Activated T-helper 1 cell treated with anti-CD3 and anti-CD28 coated beads, Interleukin-12 subunit alpha, Interleukin-12 subunit beta, Interleukin-2, Interleukin-4 antibody, amounts not matched to agents 30 ng/mL and 10 ng/mL and 1 ng/mL, durations not matched to agents 14 hours and 24 hours and 36 hours (primary cell): ENCODE measurements around the gene YBX1. TPM values are rescaled to one million over a fixed set of nuclear protein-coding genes. Genes with fewer than 3 reads are reported as not detected.

ENCODE experiments used
- DNase-seq: peaks from one replicate; pipeline ENCODE4 v3.0.0; 2021; ENCODE audit warnings: low spot score
- H3K27ac Mint-ChIP-seq: one replicate; pipeline ENCODE4 v1.8.0; 2021; ENCODE audit warnings: mild to moderate bottlenecking, mixed read lengths
- H3K27me3 Mint-ChIP-seq: one replicate; pipeline ENCODE4 v1.8.0; 2022; ENCODE audit warnings: mild to moderate bottlenecking, moderate library complexity, mixed read lengths; ENCODE audit not compliant: insufficient read depth
- H3K36me3 Mint-ChIP-seq: one replicate; pipeline ENCODE4 v1.8.0; 2021; ENCODE audit warnings: low read depth, mixed read lengths
- H3K4me1 Mint-ChIP-seq: one replicate; pipeline ENCODE4 v1.8.0; 2021; ENCODE audit warnings: low read depth, mixed read lengths
- H3K4me3 Mint-ChIP-seq: one replicate; pipeline ENCODE4 v1.8.0; 2021; ENCODE audit warnings: mild to moderate bottlenecking, moderate library complexity, mixed read lengths
- H3K9me3 Mint-ChIP-seq: one replicate; pipeline ENCODE4 v1.8.0; 2021; ENCODE audit warnings: mixed read lengths
- intact Hi-C: fragments of 100-400 bp; cut with micrococcal nuclease; formaldehyde crosslinking; loops from one replicate; pipeline ENCODE4 v1.15.1; 2024
- total RNA-seq: library from RNA; stranded (reverse); gene quantifications from 2 replicates; pipeline ENCODE4 v1.2.3, GENCODE V29; 2022

The YBX1 gene
- 774 and 780 TPM in 2 replicates for total RNA-seq

DNA sequence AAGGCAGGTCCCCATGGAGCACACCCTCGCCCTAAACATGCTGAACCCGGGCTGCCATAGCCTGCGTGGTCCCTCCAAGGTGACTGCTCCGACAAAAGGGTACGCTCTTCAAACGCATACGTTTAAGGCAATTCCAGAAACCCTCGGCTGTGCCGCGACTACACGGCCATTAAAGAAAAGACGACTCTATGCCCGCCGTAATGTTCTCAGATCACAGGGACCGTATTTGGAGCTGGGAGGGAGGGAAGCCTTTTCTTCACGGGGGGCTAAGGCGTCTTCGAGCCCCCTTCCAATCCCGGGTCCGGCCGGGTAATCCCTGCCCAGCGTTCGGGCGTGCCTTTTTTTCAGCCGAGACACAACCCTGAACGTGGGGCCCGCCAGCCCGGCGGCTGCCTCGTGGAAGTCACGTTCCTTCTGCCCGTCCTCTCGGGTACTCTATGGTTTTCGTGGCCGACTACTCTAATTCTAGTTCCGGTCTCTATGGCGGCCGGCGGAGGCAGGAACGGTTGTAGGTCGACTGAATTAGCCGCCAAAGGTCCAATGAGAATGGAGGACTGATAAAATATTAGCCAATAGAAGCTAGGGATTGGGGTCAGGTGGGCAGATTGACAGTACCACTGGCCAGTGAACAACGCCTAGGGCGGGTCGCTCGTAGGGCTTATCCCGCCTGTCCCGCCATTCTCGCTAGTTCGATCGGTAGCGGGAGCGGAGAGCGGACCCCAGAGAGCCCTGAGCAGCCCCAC, at the start of gene YBX1:
YBX1 (plus strand) TSS at position 678 of the 743 bp plus-strand sequence. CDS start 148 bp downstream, outside the sequence.
- Mint-ChIP-seq H3K9me3 (no peaks in the 10 kb centered on the region), H3K27ac (peak within 1 kb of the TSS; percentile 94), H3K27me3 (no peaks in the 10 kb centered on the region), H3K36me3 (peaks cover 42% of the 10 kb centered on the region), H3K4me3 (peak within 1 kb of the TSS; percentile 97), H3K4me1 (peaks cover 57% of the 10 kb centered on the region)
- intact Hi-C loops = loop anchor here (1.0 to 5.0 kb wide), 13 partner anchors 7 to 1290 kb away; partner anchors contain the start of genes ATP6V0B, C1orf50, CCDC30 and DPH2
- DNase-seq = peak; percentile 93

DNA sequence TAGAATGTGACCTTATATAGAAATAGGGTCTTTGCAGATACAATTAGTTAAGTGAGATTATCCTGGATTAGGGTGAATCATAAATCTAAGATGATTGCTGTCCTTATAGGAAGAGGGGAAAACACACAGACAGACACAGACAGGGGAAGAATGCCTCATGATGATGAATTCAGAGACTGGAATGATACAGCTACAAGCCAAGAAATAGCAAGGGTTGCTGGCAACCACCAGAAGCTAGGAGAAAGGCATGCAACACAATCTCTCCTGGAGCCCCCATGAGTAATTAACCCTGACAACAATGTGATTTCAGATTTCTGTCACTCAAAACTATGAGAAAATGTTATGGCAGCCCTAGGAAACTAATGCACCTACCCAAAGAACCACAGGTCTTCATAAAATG, 43.1 kb upstream of the YBX1 start:
- H3K27me3 Mint-ChIP-seq = peaks cover 4% of the 10 kb centered on the region
- H3K4me3 Mint-ChIP-seq = no peak overlapping the region
- no peaks in the 10 kb centered on the region for H3K4me1 Mint-ChIP-seq
- no peak for DNase-seq
- H3K36me3 Mint-ChIP-seq = no peaks in the 10 kb centered on the region
- intact Hi-C loops = no loop called here
- no peak overlapping the region for H3K27ac Mint-ChIP-seq
- no peaks in the 10 kb centered on the region for H3K9me3 Mint-ChIP-seq

- intact Hi-C loops = no loop called here
- peaks cover 9% of the 10 kb centered on the region for H3K9me3 Mint-ChIP-seq
- no peak overlapping the region for H3K27ac Mint-ChIP-seq
- no peaks in the 10 kb centered on the region for H3K4me1 Mint-ChIP-seq
- H3K4me3 Mint-ChIP-seq = no peak overlapping the region
- H3K36me3 Mint-ChIP-seq = peaks cover 4% of the 10 kb centered on the region
- no peak for DNase-seq
- H3K27me3 Mint-ChIP-seq = peaks cover 15% of the 10 kb centered on the region
Observed at GRCh38 chr1:42646056-42646455, 36.2 kb upstream of the YBX1 start.

DNA sequence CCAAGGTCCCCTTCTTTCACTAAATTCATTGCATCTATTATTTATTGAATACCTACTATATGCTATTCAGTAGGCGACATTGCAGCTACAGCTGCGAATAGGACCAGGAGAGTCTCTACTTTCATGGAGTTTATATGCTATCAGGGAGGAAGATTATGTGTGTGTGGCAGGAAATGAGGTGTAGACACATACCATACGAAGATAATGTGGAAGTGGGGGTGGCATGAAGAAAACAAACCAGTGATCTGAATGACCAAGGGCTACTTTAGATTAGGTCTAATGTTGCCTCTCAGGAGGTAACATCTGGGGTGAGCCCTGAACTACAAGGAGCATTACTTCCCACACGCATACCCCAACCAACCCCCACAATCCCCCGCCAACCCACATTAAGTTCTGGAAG, 25.0 kb upstream of the YBX1 start:
- peaks cover 46% of the 10 kb centered on the region for H3K4me1 Mint-ChIP-seq
- no peak for DNase-seq
- H3K9me3 Mint-ChIP-seq = no peaks in the 10 kb centered on the region
- intact Hi-C loops = loop anchor here (5.0 kb wide), 1 partner anchor 510 kb away; no protein-coding TSS in a partner anchor
- H3K27ac Mint-ChIP-seq = peak overlapping the region; percentile 85
- peaks cover 18% of the 10 kb centered on the region for H3K36me3 Mint-ChIP-seq
- peaks cover 4% of the 10 kb centered on the region for H3K27me3 Mint-ChIP-seq
- H3K4me3 Mint-ChIP-seq = peak overlapping the region; percentile 99

GRCh38 chr1:42657981-42658876, 24.0 kb upstream of the YBX1 start, which contains the start of gene PPIH:
PPIH (plus strand) TSS chr1:42658423; CDS start chr1:42658447, 24 bp downstream.
- Mint-ChIP-seq H3K36me3 (peaks cover 20% of the 10 kb centered on the region), H3K27ac (peak within 1 kb of the TSS; percentile 96), H3K4me3 (peak within 1 kb of the TSS; percentile 99), H3K9me3 (no peaks in the 10 kb centered on the region), H3K27me3 (peaks cover 3% of the 10 kb centered on the region), H3K4me1 (peaks cover 46% of the 10 kb centered on the region)
- DNase-seq = peak; percentile 94
- intact Hi-C loops = loop anchor here (1.0 to 5.0 kb wide), 8 partner anchors 24 to 514 kb away; partner anchors contain the start of genes C1orf50, CCDC30, CFAP57 and EBNA1BP2

DNA sequence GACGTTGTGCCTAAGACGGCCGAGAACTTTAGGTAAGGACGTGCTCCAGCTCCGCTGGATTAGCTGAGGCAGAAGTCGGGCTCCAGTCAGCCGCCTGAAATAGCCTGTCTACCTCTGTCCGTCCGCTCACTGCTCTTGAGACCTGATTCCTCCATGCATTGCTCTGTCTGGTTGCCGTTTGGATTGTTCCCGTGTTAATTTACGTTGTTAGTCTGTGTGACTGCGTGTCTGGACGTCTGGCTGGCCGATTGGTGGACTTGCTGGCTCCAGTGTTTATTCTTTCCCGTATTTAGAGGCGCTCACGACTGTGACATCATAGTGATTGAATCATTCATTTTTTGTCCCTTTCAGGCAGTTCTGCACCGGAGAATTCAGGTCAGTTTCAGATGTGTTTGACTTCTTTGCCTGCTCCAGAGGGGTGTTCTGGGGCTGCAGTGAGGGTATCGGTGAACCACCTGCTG, 23.3 kb upstream of the YBX1 start:
- H3K4me1 Mint-ChIP-seq = peaks cover 46% of the 10 kb centered on the region
- DNase-seq = no peak
- H3K9me3 Mint-ChIP-seq = no peaks in the 10 kb centered on the region
- no peaks in the 10 kb centered on the region for H3K27me3 Mint-ChIP-seq
- peak overlapping the region; percentile 99 for H3K4me3 Mint-ChIP-seq
- H3K36me3 Mint-ChIP-seq = peaks cover 23% of the 10 kb centered on the region
- peak overlapping the region; percentile 96 for H3K27ac Mint-ChIP-seq
- intact Hi-C loops = loop anchor here (1.0 to 5.0 kb wide), 8 partner anchors 23 to 513 kb away; partner anchors contain the start of genes C1orf50, CCDC30, CFAP57 and EBNA1BP2

DNA sequence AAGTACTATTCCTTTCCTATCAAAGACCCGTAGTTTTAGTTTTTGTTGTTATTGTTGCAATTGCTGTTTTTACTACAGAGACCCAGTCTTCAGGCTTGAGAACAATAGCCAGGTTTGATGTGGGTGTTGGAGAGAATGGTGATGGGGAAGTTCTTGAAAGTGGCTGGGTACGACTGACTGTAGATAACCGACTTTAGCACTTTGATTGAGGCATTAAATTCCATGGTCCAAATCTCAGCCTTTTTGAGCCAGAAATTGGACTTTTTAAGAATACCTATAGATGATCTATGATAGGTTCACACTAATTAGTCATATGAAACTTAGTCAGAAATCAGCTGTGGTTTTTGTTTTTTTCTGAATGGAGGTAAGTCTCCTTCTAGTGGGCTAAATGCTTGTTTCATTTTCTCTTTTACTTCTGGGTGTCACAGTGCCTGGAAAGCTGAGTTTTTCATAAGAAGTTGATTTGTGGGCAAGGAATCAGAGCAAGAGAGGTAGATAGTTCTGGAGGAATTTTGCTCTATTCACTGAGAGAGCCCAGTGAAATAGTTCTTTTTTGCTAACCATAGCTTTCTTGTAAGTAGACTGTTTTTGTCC, 21.2 kb upstream of the YBX1 start:
- H3K36me3 Mint-ChIP-seq = peaks cover 33% of the 10 kb centered on the region
- intact Hi-C loops = loop anchor here (5.0 kb wide), 2 partner anchors 84 to 324 kb away; partner anchors contain the start of gene FOXJ3

GRCh38 chr1:42669936-42670335, 12.3 kb upstream of the YBX1 start:
- intact Hi-C loops = no loop called here
- no peaks in the 10 kb centered on the region for H3K9me3 Mint-ChIP-seq
- H3K4me1 Mint-ChIP-seq = peaks cover 6% of the 10 kb centered on the region
- no peak overlapping the region for H3K4me3 Mint-ChIP-seq
- no peak for DNase-seq
- H3K36me3 Mint-ChIP-seq = peaks cover 57% of the 10 kb centered on the region
- no peaks in the 10 kb centered on the region for H3K27me3 Mint-ChIP-seq
- H3K27ac Mint-ChIP-seq = no peak overlapping the region

More for the DNA sequence above, 21.2 kb upstream of the YBX1 start:
- peaks cover 46% of the 10 kb centered on the region for H3K4me1 Mint-ChIP-seq
- no peaks in the 10 kb centered on the region for H3K9me3 Mint-ChIP-seq
- DNase-seq = no peak
- peak overlapping the region; percentile 72 for H3K27ac Mint-ChIP-seq
- no peaks in the 10 kb centered on the region for H3K27me3 Mint-ChIP-seq
- H3K4me3 Mint-ChIP-seq = peak overlapping the region; percentile 75

DNA sequence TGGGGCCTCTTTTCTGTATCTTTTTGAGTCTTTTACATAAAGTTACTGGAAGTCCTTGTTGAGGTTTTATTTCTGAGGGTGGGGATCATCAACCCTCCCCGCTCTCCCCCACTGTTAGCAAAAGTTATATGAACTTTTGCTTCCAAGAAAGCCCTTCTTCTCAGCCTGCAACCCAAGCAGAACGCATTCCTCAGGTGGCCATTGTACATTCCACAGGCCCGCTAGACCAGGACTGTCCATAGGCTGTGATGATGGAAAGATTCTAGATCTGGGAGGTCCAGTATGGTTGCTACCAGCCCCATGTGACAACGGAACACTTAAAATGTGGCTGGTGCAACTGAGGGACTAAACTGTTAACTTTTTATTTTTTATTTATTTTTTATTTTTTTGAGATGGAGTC, 11.8 kb upstream of the YBX1 start:
- Mint-ChIP-seq H3K27ac (no peak overlapping the region), H3K36me3 (peaks cover 62% of the 10 kb centered on the region), H3K27me3 (no peaks in the 10 kb centered on the region), H3K9me3 (no peaks in the 10 kb centered on the region), H3K4me1 (peaks cover 6% of the 10 kb centered on the region), H3K4me3 (no peak overlapping the region)
- intact Hi-C loops = no loop called here
- no peak for DNase-seq

- peaks cover 46% of the 10 kb centered on the region for H3K36me3 Mint-ChIP-seq
- DNase-seq = no peak
- no peak overlapping the region for H3K27ac Mint-ChIP-seq
- H3K27me3 Mint-ChIP-seq = no peaks in the 10 kb centered on the region
- intact Hi-C loops = no loop called here
- no peak overlapping the region for H3K4me3 Mint-ChIP-seq
- H3K4me1 Mint-ChIP-seq = peaks cover 6% of the 10 kb centered on the region
- H3K9me3 Mint-ChIP-seq = no peaks in the 10 kb centered on the region
Observed at GRCh38 chr1:42674214-42674613, 8.0 kb upstream of the YBX1 start.

DNA sequence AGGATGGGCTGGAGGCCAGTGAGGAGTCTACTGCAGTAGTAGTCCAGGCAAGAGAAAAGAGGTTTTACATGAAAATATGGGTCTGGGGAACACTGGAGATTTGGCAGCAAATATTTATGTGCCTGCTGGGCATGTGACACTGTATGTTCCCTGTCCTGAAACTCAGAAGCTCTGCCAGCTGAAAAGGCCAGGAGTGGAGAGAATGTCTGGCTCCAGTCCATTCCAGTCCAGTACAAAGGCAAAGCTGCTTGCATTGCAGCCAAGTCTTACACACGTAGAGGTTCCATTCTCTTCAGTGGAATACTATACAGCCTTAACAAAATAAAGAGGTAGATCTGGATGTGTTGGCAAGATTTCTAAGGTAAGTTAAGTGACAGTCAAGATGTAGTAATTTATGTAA, 7.5 kb upstream of the YBX1 start:
- no peaks in the 10 kb centered on the region for H3K9me3 Mint-ChIP-seq
- no peak overlapping the region for H3K4me3 Mint-ChIP-seq
- peaks cover 7% of the 10 kb centered on the region for H3K4me1 Mint-ChIP-seq
- H3K27me3 Mint-ChIP-seq = no peaks in the 10 kb centered on the region
- no peak overlapping the region for H3K27ac Mint-ChIP-seq
- DNase-seq = no peak
- H3K36me3 Mint-ChIP-seq = peaks cover 46% of the 10 kb centered on the region
- intact Hi-C loops = no loop called here

DNA sequence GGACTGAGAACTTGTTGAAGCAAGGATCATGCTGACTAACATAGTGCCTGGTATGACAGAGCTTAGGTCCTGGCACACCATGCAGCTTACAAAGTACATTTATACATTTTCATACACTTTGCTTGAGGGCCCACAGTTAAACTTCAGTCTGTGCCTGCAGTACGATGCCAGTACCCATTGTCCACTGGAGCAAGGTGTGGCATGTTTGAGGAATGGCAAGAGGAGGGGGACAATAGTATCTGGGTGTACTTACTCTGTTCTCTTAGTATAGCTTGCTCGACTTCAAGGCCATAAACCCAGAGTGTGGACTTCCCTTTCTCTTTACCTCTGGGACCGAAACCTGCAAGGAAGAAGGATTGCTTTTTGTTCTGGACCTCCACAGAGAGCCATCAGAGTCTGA, 6.8 kb upstream of the YBX1 start:
- no peaks in the 10 kb centered on the region for H3K27me3 Mint-ChIP-seq
- no peaks in the 10 kb centered on the region for H3K9me3 Mint-ChIP-seq
- DNase-seq = no peak
- peaks cover 43% of the 10 kb centered on the region for H3K36me3 Mint-ChIP-seq
- no peak overlapping the region for H3K4me3 Mint-ChIP-seq
- H3K4me1 Mint-ChIP-seq = peaks cover 15% of the 10 kb centered on the region
- no peak overlapping the region for H3K27ac Mint-ChIP-seq
- intact Hi-C loops = no loop called here
